Vein endothelial cell (primary cell): ENCODE results near the gene AKT2. TPM values are rescaled to one million over a fixed set of nuclear protein-coding genes. Genes with fewer than 3 reads are reported as not detected.

ENCODE experiments used
- small RNA-seq: library from RNA; depleted of rRNA; stranded (forward); fragments of <200 nt; gene quantifications from one replicate; pipeline ENCODE3, GENCODE V24; 2012
- total RNA-seq: library from RNA; depleted of rRNA; stranded (reverse); fragments of >200 nt; gene quantifications from 2 replicates; pipeline ENCODE4 v1.2.3, GENCODE V29; 2012

Gene AKT2
- 40.0 and 45.1 TPM in 2 replicates for total RNA-seq

GRCh38 chr19:40284501-40285352, at the start of gene AKT2:
AKT2 (minus strand) TSS chr19:40285345; CDS start chr19:40265267, 20,078 bp downstream.

GRCh38 chr19:40217934-40218890, 66.9 kb downstream of the AKT2 start, which contains the start of gene TTC9B:
TTC9B (minus strand) TSS chr19:40218384; CDS start chr19:40218381, 3 bp downstream.

GRCh38 chr19:40190891-40191835, 94.0 kb downstream of the AKT2 start, which contains the start of gene MAP3K10:
MAP3K10 (plus strand) TSS chr19:40191426; CDS start chr19:40192032, 606 bp downstream.

Small RNA genes within 50 kb of the gene (small RNA-seq; reads per million reads assigned to genes)
- 46.9 reads per million, percentile 98 among the genes with 10 or more reads in this experiment for gene MIR641
- gene RNU6-945P: not detected

Other genes with a start within 250 kb of the AKT2 start
- 11.1 and 15.1 TPM in 2 replicates for gene ZNF780B, start 229.1 kb downstream of the AKT2 start, total RNA-seq
- 6.2 and 14.8 TPM in 2 replicates for gene ZNF780A, start 194.4 kb downstream of the AKT2 start, total RNA-seq
- gene MAP3K10, start 93.9 kb downstream of the AKT2 start, total RNA-seq: 8.5 and 8.7 TPM in 2 replicates
- gene TTC9B, start 67.0 kb downstream of the AKT2 start, total RNA-seq: not detected in 2 replicates
- gene CCNP, start 58.7 kb downstream of the AKT2 start, total RNA-seq: under 0.01 TPM in 1 of 2 replicates, not detected in the other
- gene C19orf47, start 63.1 kb upstream of the AKT2 start, total RNA-seq: 7.3 and 7.8 TPM in 2 replicates
- 202 and 270 TPM in 2 replicates for gene PLD3, start 63.4 kb upstream of the AKT2 start, total RNA-seq
- gene HIPK4, start 104.8 kb upstream of the AKT2 start, total RNA-seq: under 0.01 and 0.10 TPM in 2 replicates
- 1.2 and 1.3 TPM in 2 replicates for gene PRX, start 128.0 kb upstream of the AKT2 start, total RNA-seq
- gene SERTAD1, start 140.6 kb upstream of the AKT2 start, total RNA-seq: 11.4 and 16.3 TPM in 2 replicates
- 28.3 and 34.3 TPM in 2 replicates for gene SERTAD3, start 159.0 kb upstream of the AKT2 start, total RNA-seq
- gene BLVRB, start 180.4 kb upstream of the AKT2 start, total RNA-seq: 41.4 and 51.0 TPM in 2 replicates
- not detected in 2 replicates for gene SPTBN4, start 181.7 kb upstream of the AKT2 start, total RNA-seq